NCI-H2196 (cell line): Measurements from ENCODE around the gene GAGE12D.
"Not testable (repeated sequence)": the region's sequence is repeated elsewhere in the genome, so short reads cannot be mapped to it uniquely, and the experiment has no call there.

Experiments
- DNase-seq: peaks from one replicate; lab custom pipeline; 2025; ENCODE audit not compliant: unreplicated experiment; lab: John Stamatoyannopoulos, UW

Gene GAGE12D

DNA sequence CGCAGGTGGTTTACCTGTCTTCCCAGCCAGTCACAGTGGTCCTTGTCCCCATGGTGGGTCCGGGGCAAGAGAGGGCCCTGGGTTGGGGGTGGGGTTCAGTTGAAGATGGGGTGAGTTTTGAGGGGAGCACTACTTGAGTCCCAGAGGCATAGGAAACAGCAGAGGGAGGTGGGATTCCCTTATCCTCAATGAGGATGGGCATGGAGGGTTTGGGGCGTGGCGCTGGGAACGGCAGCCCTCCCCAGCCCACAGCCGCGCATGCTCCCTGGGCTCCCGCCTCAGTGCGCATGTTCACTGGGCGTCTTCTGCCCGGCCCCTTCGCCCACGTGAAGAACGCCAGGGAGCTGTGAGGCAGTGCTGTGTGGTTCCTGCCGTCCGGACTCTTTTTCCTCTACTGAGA, at the start of gene GAGE12D:
Gene GAGE12D (plus strand): TSS at position 301 of the 400 bp plus-strand sequence. CDS start 1,155 bp downstream, outside the sequence.
- DNase-seq, result not testable (repeated sequence)

DNA sequence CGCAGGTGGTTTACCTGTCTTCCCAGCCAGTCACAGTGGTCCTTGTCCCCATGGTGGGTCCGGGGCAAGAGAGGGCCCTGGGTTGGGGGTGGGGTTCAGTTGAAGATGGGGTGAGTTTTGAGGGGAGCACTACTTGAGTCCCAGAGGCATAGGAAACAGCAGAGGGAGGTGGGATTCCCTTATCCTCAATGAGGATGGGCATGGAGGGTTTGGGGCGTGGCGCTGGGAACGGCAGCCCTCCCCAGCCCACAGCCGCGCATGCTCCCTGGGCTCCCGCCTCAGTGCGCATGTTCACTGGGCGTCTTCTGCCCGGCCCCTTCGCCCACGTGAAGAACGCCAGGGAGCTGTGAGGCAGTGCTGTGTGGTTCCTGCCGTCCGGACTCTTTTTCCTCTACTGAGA, 9.7 kb upstream of the GAGE12D start, which contains the start of gene GAGE12C:
Gene GAGE12C (plus strand): TSS at position 301 of the 400 bp plus-strand sequence. CDS start 1,155 bp downstream, outside the sequence.
- not testable (repeated sequence) for DNase-seq

GRCh38 chrX:49550989-49551388, 9.5 kb downstream of the GAGE12D start, which contains the start of gene GAGE12E:
Gene GAGE12E, plus strand, starts transcription at chrX:49551289. Its CDS starts 1,155 bp downstream, at chrX:49552444.
- DNase-seq, result not testable (repeated sequence)

GRCh38 chrX:49560542-49560941, 19.0 kb downstream of the GAGE12D start, which contains the start of gene GAGE12F:
Gene GAGE12F, plus strand, starts transcription at chrX:49560842. Its CDS starts 1,155 bp downstream, at chrX:49561997.
- DNase-seq, result not testable (repeated sequence)

DNA sequence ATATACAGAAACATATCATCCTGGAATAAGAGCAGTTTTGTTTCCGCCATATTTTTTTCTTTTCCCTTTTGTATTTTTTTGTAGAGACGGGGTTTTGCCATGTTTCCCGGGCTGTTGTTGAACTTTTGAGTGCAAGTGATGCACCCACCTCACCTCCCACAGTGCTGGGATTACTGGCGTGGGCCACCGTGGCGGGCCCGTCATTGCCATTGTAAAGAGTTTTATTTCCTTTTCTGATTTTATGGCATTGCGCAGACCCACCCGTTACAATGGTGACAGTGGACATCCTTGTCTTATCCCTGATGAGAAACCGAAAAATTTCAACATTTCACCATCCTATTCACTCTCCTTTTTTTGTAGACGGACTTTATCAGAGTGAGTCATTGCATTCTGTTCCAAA, 27.2 kb downstream of the GAGE12D start:
- not testable (repeated sequence) for DNase-seq

- not testable (repeated sequence) for DNase-seq
Observed at GRCh38 chrX:49569152-49569551, 27.6 kb downstream of the GAGE12D start.

- DNase-seq, result not testable (repeated sequence)
Observed at GRCh38 chrX:49570100-49570499, 28.6 kb downstream of the GAGE12D start, which contains the start of gene GAGE12G. Gene GAGE12G, plus strand, starts transcription at chrX:49570400. Its CDS starts 1,155 bp downstream, at chrX:49571555.

- not testable (repeated sequence) for DNase-seq
Observed at GRCh38 chrX:49579649-49580048, 38.1 kb downstream of the GAGE12D start, which contains the start of gene GAGE12H. Gene GAGE12H, plus strand, starts transcription at chrX:49579949. Its CDS starts 1,155 bp downstream, at chrX:49581104.

DNA sequence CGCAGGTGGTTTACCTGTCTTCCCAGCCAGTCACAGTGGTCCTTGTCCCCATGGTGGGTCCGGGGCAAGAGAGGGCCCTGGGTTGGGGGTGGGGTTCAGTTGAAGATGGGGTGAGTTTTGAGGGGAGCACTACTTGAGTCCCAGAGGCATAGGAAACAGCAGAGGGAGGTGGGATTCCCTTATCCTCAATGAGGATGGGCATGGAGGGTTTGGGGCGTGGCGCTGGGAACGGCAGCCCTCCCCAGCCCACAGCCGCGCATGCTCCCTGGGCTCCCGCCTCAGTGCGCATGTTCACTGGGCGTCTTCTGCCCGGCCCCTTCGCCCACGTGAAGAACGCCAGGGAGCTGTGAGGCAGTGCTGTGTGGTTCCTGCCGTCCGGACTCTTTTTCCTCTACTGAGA, 47.7 kb downstream of the GAGE12D start, which contains the start of gene GAGE2A:
Gene GAGE2A (plus strand): TSS at position 301 of the 400 bp plus-strand sequence. CDS start 1,155 bp downstream, outside the sequence.
- DNase-seq, result not testable (repeated sequence)

DNA sequence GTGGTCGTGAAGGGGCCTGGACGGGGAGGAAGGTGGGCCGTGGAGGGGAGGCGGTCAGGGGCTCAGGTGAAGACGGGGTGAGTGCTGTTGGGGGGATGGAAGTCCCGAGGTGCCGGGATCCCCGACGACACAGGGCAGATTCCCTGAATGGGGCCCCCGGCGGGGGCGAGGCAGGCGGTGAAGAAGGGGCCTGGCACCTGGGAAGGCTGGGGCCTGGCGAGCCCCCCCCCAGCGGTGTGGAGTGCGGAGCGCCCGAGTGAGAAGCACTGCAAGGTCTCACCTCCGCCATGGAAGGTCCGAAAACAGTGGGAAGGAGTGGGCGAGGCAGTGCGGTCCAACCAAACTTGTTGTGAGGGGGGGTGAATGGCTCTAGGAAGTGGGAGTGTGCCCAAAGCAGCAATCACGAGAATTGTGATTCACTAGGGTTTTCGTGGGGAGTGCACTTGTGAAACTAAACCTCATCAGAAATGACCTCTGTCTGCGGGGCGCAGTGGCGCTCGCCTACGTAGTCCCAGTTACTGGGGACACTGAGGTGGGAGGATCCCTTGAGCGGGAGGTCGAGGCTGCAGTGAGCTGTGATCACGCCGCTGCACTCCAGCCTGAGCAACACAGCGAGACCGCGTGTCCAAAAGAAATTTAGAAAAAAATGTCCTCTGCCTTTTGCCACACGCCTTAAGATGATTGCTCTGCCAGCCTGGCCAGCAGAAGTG, 48.4 kb downstream of the GAGE12D start:
- DNase-seq, result not testable (repeated sequence)

GRCh38 chrX:49590488-49590887, 49.0 kb downstream of the GAGE12D start:
- not testable (repeated sequence) for DNase-seq
